Choroid plexus epithelial cell (primary cell): ENCODE data around the gene FRS3.

Experiments used
- DNase-seq: peaks from one replicate; pipeline ENCODE4 v3.0.0-alpha.2; 2010; ENCODE audit warnings: low read depth
- H3K4me3 ChIP-seq: 2 replicates; pipeline ENCODE4 v1.5.1; 2011; ENCODE audit warnings: low read depth, mild to moderate bottlenecking, control low read depth, low read length, moderate library complexity
- CTCF ChIP-seq: conservative IDR thresholded peaks from 2 replicates; pipeline ENCODE4 v1.5.1; 2011; ENCODE audit warnings: low read depth, mild to moderate bottlenecking, control low read depth, inconsistent platforms, low read length, moderate library complexity

The FRS3 gene

GRCh38 chr6:41759106-41759904 lies 20.4 kb downstream of the FRS3 start:
- no peak for DNase-seq
- H3K4me3 ChIP-seq = no peak overlapping the region
- TF ChIP-seq CTCF = no peak

- no peak overlapping the region for H3K4me3 ChIP-seq
- no peak for DNase-seq
- no peak for TF ChIP-seq CTCF
Observed at GRCh38 chr6:41758641-41759035, 21.1 kb downstream of the FRS3 start.

GRCh38 chr6:41757931-41758640 lies 21.6 kb downstream of the FRS3 start:
- no peak overlapping the region for H3K4me3 ChIP-seq
- DNase-seq = peak; percentile 44
- no peak for TF ChIP-seq CTCF

GRCh38 chr6:41757271-41757670 lies 22.4 kb downstream of the FRS3 start:
- H3K4me3 ChIP-seq = no peak overlapping the region
- DNase-seq = no peak
- TF ChIP-seq CTCF = no peak

GRCh38 chr6:41756354-41756753 lies 23.3 kb downstream of the FRS3 start:
- DNase-seq = no peak
- H3K4me3 ChIP-seq = no peak overlapping the region
- TF ChIP-seq CTCF = no peak

GRCh38 chr6:41755895-41756294 lies 23.8 kb downstream of the FRS3 start:
- DNase-seq = no peak
- H3K4me3 ChIP-seq = no peak overlapping the region
- TF ChIP-seq CTCF = no peak
